ENCODE results near the gene ADAM22. TPM values are rescaled to one million over a fixed set of nuclear protein-coding genes. Genes with fewer than 3 reads are reported as not detected.

The ADAM22 gene
- total RNA-seq, 2 experiments from 2014 or later = 1.8 to 2.2 TPM

- intact Hi-C loops (cut with micrococcal nuclease) = no loop called here
- ChIA-PET POLR2A (no interaction called here), CTCF (no interaction called here)
- peaks cover 5% of the 10 kb centered on the region for H3K36me3 Mint-ChIP-seq
- no peak for DNase-seq
- no peak overlapping the region for H3K4me3 Mint-ChIP-seq
- H3K27ac Mint-ChIP-seq = no peak overlapping the region
- no peaks in the 10 kb centered on the region for H3K9me3 Mint-ChIP-seq
- H3K4me1 Mint-ChIP-seq (ENCODE audit: low read depth) = no peaks in the 10 kb centered on the region
- no peaks in the 10 kb centered on the region for H3K27me3 Mint-ChIP-seq
Measured at GRCh38 chr7:87966271-87966670, 32.2 kb downstream of the ADAM22 start.

- Mint-ChIP-seq H3K9me3 (no peaks in the 10 kb centered on the region), H3K4me1 (ENCODE audit: low read depth) (no peaks in the 10 kb centered on the region), H3K27me3 (no peaks in the 10 kb centered on the region), H3K27ac (no peak overlapping the region), H3K4me3 (no peak overlapping the region), H3K36me3 (peaks cover 8% of the 10 kb centered on the region)
- POLR2A ChIA-PET = no interaction called here
- CTCF ChIA-PET = no interaction called here
- intact Hi-C loops (cut with micrococcal nuclease) = no loop called here
- DNase-seq = no peak
Measured at GRCh38 chr7:87968021-87968420, 34.0 kb downstream of the ADAM22 start.

DNA sequence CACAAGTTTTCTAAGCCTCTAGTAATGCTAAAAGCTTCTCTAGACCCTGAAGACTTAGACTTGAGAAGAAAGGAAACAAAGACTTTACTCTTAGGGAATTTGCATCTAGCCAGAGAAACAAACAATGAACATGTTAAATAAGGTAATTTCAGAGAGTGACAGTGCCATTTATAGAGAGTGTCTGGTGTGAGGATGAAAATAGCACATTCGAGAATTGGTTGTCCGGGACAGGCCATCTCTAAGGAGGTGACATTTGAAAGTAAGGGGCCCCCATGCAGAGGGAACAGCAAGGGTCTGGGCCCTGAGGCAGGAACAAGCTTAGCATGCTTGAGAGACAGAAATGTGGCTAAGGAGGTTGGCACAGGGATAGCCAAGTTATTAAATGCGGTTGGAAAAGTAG is 48.1 kb downstream of the ADAM22 start:
- ChIA-PET POLR2A (no interaction called here), CTCF (no interaction called here)
- Mint-ChIP-seq H3K9me3 (no peaks in the 10 kb centered on the region), H3K27me3 (no peaks in the 10 kb centered on the region), H3K4me1 (ENCODE audit: low read depth) (no peaks in the 10 kb centered on the region), H3K27ac (no peak overlapping the region), H3K4me3 (no peak overlapping the region), H3K36me3 (peaks cover 2% of the 10 kb centered on the region)
- intact Hi-C loops (cut with micrococcal nuclease) = no loop called here
- no peak for DNase-seq

GRCh38 chr7:87984088-87984487 is 50.0 kb downstream of the ADAM22 start:
- intact Hi-C loops (cut with micrococcal nuclease) = no loop called here
- Mint-ChIP-seq H3K27ac (no peak overlapping the region), H3K4me1 (ENCODE audit: low read depth) (no peaks in the 10 kb centered on the region), H3K4me3 (no peak overlapping the region), H3K9me3 (no peaks in the 10 kb centered on the region), H3K27me3 (no peaks in the 10 kb centered on the region), H3K36me3 (no peaks in the 10 kb centered on the region)
- POLR2A ChIA-PET = no interaction called here
- CTCF ChIA-PET = no interaction called here
- DNase-seq = no peak

GRCh38 chr7:87993269-87993668 is 59.2 kb downstream of the ADAM22 start:
- H3K4me3 Mint-ChIP-seq = no peak overlapping the region
- no peaks in the 10 kb centered on the region for H3K36me3 Mint-ChIP-seq

GRCh38 chr7:87999261-87999660 is 65.2 kb downstream of the ADAM22 start:
- H3K4me1 Mint-ChIP-seq (ENCODE audit: low read depth) = no peaks in the 10 kb centered on the region
- H3K4me3 Mint-ChIP-seq = no peak overlapping the region
- no peaks in the 10 kb centered on the region for H3K9me3 Mint-ChIP-seq
- ChIA-PET CTCF (no interaction called here), POLR2A (no interaction called here)
- intact Hi-C loops (cut with micrococcal nuclease) = no loop called here
- DNase-seq = no peak
- no peaks in the 10 kb centered on the region for H3K36me3 Mint-ChIP-seq
- H3K27me3 Mint-ChIP-seq = no peaks in the 10 kb centered on the region
- no peak overlapping the region for H3K27ac Mint-ChIP-seq

More at GRCh38 chr7:87993269-87993668, 59.2 kb downstream of the ADAM22 start:
- ChIA-PET CTCF (no interaction called here), POLR2A (no interaction called here)
- Mint-ChIP-seq H3K4me1 (ENCODE audit: low read depth) (no peaks in the 10 kb centered on the region), H3K9me3 (no peaks in the 10 kb centered on the region), H3K27me3 (no peaks in the 10 kb centered on the region), H3K27ac (no peak overlapping the region)
- intact Hi-C loops (cut with micrococcal nuclease) = no loop called here
- DNase-seq = no peak

GRCh38 chr7:88001744-88002530 is 67.9 kb downstream of the ADAM22 start:
- no peaks in the 10 kb centered on the region for H3K4me1 Mint-ChIP-seq (ENCODE audit: low read depth)
- intact Hi-C loops (cut with micrococcal nuclease) = no loop called here
- POLR2A ChIA-PET = no interaction called here
- CTCF ChIA-PET = interaction anchor here (0.5 kb wide), 1 partner anchor 12 kb away, joined by 3 read pairs; no protein-coding TSS in a partner anchor
- no peaks in the 10 kb centered on the region for H3K27me3 Mint-ChIP-seq
- H3K36me3 Mint-ChIP-seq = peaks cover 1% of the 10 kb centered on the region
- no peak for DNase-seq
- no peaks in the 10 kb centered on the region for H3K9me3 Mint-ChIP-seq
- H3K27ac Mint-ChIP-seq = no peak overlapping the region
- H3K4me3 Mint-ChIP-seq = no peak overlapping the region

- Mint-ChIP-seq H3K36me3 (peaks cover 2% of the 10 kb centered on the region), H3K9me3 (no peaks in the 10 kb centered on the region), H3K27ac (no peak overlapping the region), H3K4me3 (no peak overlapping the region), H3K27me3 (no peaks in the 10 kb centered on the region), H3K4me1 (ENCODE audit: low read depth) (no peaks in the 10 kb centered on the region)
- DNase-seq = no peak
- ChIA-PET CTCF (interaction anchor here (0.5 kb wide), 1 partner anchor 11 kb away, joined by 3 read pairs; no protein-coding TSS in a partner anchor), POLR2A (interaction anchor here (0.8 kb wide), 1 partner anchor 566 kb away, joined by 3 read pairs; no protein-coding TSS in a partner anchor)
- intact Hi-C loops (cut with micrococcal nuclease) = no loop called here
Measured at GRCh38 chr7:88002617-88003016, 68.6 kb downstream of the ADAM22 start.

GRCh38 chr7:88003581-88003980 is 69.5 kb downstream of the ADAM22 start:
- Mint-ChIP-seq H3K4me3 (no peak overlapping the region), H3K27me3 (no peaks in the 10 kb centered on the region), H3K9me3 (no peaks in the 10 kb centered on the region), H3K27ac (no peak overlapping the region), H3K36me3 (peaks cover 2% of the 10 kb centered on the region), H3K4me1 (ENCODE audit: low read depth) (no peaks in the 10 kb centered on the region)
- ChIA-PET CTCF (no interaction called here), POLR2A (interaction anchor here (0.8 kb wide), 1 partner anchor 567 kb away, joined by 3 read pairs; no protein-coding TSS in a partner anchor)
- no peak for DNase-seq
- intact Hi-C loops (cut with micrococcal nuclease) = no loop called here

DNA sequence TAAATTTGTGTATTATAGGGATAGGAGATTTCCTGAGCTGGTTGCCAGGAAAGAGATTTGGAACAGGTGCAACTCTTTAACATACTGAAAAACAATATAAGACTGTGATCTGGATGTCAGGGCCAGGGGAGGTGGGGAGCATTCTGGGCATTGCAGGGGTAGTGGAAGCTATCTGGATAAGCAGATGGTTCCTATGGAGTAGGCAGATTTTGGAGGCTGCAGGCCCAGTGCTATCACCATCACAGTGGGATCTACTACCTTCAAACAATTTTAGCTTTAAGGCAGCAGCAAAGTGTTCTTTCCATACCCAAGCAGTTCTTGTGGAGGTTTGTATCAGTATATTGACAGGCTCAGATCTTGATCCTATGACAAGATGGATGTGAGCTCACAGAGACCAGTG is 71.1 kb downstream of the ADAM22 start:
- ChIA-PET CTCF (no interaction called here), POLR2A (no interaction called here)
- DNase-seq = no peak
- no peaks in the 10 kb centered on the region for H3K9me3 Mint-ChIP-seq
- H3K4me3 Mint-ChIP-seq = no peak overlapping the region
- H3K36me3 Mint-ChIP-seq = peaks cover 2% of the 10 kb centered on the region
- intact Hi-C loops (cut with micrococcal nuclease) = no loop called here
- H3K27ac Mint-ChIP-seq = no peak overlapping the region
- no peaks in the 10 kb centered on the region for H3K4me1 Mint-ChIP-seq (ENCODE audit: low read depth)
- H3K27me3 Mint-ChIP-seq = no peaks in the 10 kb centered on the region

DNA sequence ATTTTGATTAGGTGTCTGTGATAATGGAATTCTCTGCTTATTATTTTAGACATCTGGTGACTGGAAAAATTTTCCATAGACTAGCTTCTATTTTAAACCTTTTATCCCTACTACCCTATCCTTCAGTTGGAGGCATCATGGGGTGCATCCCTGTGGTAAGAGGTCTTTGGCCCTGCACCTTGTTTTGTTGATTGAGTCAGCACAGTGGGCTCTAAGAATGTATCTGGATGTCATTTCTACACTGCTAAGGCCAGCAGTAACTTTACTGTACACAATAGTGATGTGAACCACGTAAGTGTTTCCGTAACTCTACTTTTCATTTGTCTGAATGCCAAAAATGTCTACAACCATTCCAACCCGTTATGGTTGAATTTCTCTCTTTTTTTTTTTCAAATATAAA is 75.6 kb downstream of the ADAM22 start:
- intact Hi-C loops (cut with micrococcal nuclease) = no loop called here
- Mint-ChIP-seq H3K27ac (no peak overlapping the region), H3K4me1 (ENCODE audit: low read depth) (no peaks in the 10 kb centered on the region), H3K27me3 (no peaks in the 10 kb centered on the region), H3K9me3 (no peaks in the 10 kb centered on the region), H3K36me3 (peaks cover 2% of the 10 kb centered on the region), H3K4me3 (no peak overlapping the region)
- ChIA-PET POLR2A (no interaction called here), CTCF (no interaction called here)
- no peak for DNase-seq

DNA sequence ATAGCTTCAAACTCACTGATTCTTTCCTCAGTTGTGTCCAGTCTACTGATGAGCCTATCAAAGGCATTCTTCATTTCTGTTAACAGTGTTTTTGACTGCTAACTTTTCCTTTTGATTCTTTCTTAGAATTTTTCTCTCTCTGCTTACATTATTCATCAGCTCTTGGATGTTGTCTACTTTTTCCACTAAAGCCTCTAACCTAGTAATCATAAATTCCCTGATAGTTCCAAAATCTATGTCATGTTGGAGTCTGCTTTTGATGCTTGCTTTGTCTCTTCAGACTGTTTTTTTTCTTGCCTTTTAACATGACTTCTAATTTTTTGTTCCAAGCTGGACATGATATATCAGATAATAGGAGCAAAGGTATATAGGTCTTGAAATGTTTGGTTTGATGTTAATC is 78.0 kb downstream of the ADAM22 start:
- H3K27ac Mint-ChIP-seq = no peak overlapping the region
- no peak for DNase-seq
- ChIA-PET CTCF (no interaction called here), POLR2A (no interaction called here)
- intact Hi-C loops (cut with micrococcal nuclease) = no loop called here
- no peaks in the 10 kb centered on the region for H3K9me3 Mint-ChIP-seq
- no peaks in the 10 kb centered on the region for H3K4me1 Mint-ChIP-seq (ENCODE audit: low read depth)
- H3K36me3 Mint-ChIP-seq = no peaks in the 10 kb centered on the region
- H3K27me3 Mint-ChIP-seq = no peaks in the 10 kb centered on the region
- no peak overlapping the region for H3K4me3 Mint-ChIP-seq

GRCh38 chr7:88013981-88014380 is 79.9 kb downstream of the ADAM22 start:
- POLR2A ChIA-PET = no interaction called here

More at GRCh38 chr7:88013981-88014380, 79.9 kb downstream of the ADAM22 start:
- Mint-ChIP-seq H3K9me3 (no peaks in the 10 kb centered on the region), H3K4me3 (no peak overlapping the region), H3K4me1 (ENCODE audit: low read depth) (no peaks in the 10 kb centered on the region), H3K27ac (no peak overlapping the region), H3K27me3 (no peaks in the 10 kb centered on the region), H3K36me3 (no peaks in the 10 kb centered on the region)
- intact Hi-C loops (cut with micrococcal nuclease) = no loop called here
- DNase-seq = no peak
- CTCF ChIA-PET = interaction anchor here (0.7 kb wide), 1 partner anchor 12 kb away, joined by 3 read pairs; no protein-coding TSS in a partner anchor

All from activated CD4-positive, alpha-beta memory T cell treated with anti-CD3 and anti-CD28 coated beads for 36 hours (primary cell).